Nephron progenitor cell (in vitro differentiated cells): ENCODE data around the gene DAB1.

Experiments
- DNase-seq: peaks from one replicate; pipeline ENCODE4 v3.0.0; 2021
- H3K27ac Mint-ChIP-seq: 2 replicates; pipeline ENCODE4 v1.8.0; 2021; ENCODE audit warnings: mild to moderate bottlenecking, moderate library complexity, mixed read lengths
- H3K27me3 Mint-ChIP-seq: 2 replicates; pipeline ENCODE4 v1.8.0; 2021; ENCODE audit warnings: mild to moderate bottlenecking, low read depth, mixed read lengths; ENCODE audit not compliant: poor library complexity
- H3K36me3 Mint-ChIP-seq: 2 replicates; pipeline ENCODE4 v1.8.0; 2021; ENCODE audit warnings: low read depth, mixed read lengths
- H3K4me1 Mint-ChIP-seq: 2 replicates; pipeline ENCODE4 v1.8.0; 2021; ENCODE audit warnings: mixed read lengths
- H3K4me3 Mint-ChIP-seq: 2 replicates; pipeline ENCODE4 v1.8.0; 2021; ENCODE audit warnings: mild to moderate bottlenecking, moderate library complexity, mixed read lengths
- H3K9me3 Mint-ChIP-seq: 2 replicates; pipeline ENCODE4 v1.8.0; 2021; ENCODE audit warnings: mild to moderate bottlenecking, moderate library complexity, mixed read lengths
- CTCF ChIP-seq: fragments of 200-600 bp; sonication (generic); IDR thresholded peaks from 2 replicates; pipeline ENCODE4 v1.5.0; 2021; ENCODE audit warnings: antibody characterized with exemption

DAB1 gene

GRCh38 chr1:57209495-57209894 lies 214.4 kb downstream of the DAB1 start:
- no peaks in the 10 kb centered on the region for H3K36me3 Mint-ChIP-seq

DNA sequence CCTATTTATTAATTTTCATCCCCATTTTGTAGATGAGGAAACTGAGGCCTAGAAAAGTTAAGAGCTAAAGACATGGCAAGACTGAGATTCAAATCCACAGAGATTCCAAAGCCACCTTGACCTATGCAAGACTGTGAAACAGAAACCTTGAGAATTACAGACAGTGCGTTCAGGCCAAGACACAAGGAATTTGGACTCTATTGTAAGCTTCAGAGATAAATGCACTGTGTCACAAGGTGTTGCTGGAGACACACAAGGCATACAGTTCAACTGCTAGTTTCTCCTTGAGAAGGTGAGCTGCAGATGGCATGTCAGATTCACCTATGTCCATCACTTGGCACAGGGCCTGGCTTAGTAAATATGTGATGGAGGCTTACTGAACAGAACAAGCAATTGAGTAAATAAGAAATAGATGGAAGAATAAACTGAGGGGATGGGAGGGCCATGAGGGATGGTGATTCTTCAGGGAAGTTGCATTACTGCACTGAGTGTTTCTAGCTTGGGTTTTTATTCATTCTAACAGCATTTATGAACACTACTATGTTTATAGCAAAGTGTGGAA lies 215.0 kb downstream of the DAB1 start:
- Mint-ChIP-seq H3K36me3 (no peaks in the 10 kb centered on the region), H3K27ac (no peak overlapping the region), H3K9me3 (no peaks in the 10 kb centered on the region), H3K27me3 (no peaks in the 10 kb centered on the region), H3K4me3 (no peak overlapping the region), H3K4me1 (peaks cover 20% of the 10 kb centered on the region)
- no peak for DNase-seq
- no peak for TF ChIP-seq CTCF

More at GRCh38 chr1:57209495-57209894, 214.4 kb downstream of the DAB1 start:
- TF ChIP-seq CTCF: no peak
- Mint-ChIP-seq H3K27ac (no peak overlapping the region), H3K9me3 (peaks cover 4% of the 10 kb centered on the region), H3K4me3 (no peak overlapping the region), H3K27me3 (no peaks in the 10 kb centered on the region), H3K4me1 (peaks cover 20% of the 10 kb centered on the region)
- no peak for DNase-seq

GRCh38 chr1:57206038-57206437 lies 217.8 kb downstream of the DAB1 start:
- H3K4me1 Mint-ChIP-seq: peaks cover 15% of the 10 kb centered on the region
- no peaks in the 10 kb centered on the region for H3K36me3 Mint-ChIP-seq
- no peak for TF ChIP-seq CTCF
- no peak overlapping the region for H3K4me3 Mint-ChIP-seq
- no peak for DNase-seq
- no peak overlapping the region for H3K27ac Mint-ChIP-seq
- H3K9me3 Mint-ChIP-seq: no peaks in the 10 kb centered on the region
- no peaks in the 10 kb centered on the region for H3K27me3 Mint-ChIP-seq

GRCh38 chr1:57204942-57205787 lies 218.7 kb downstream of the DAB1 start:
- H3K27me3 Mint-ChIP-seq: no peaks in the 10 kb centered on the region
- no peaks in the 10 kb centered on the region for H3K9me3 Mint-ChIP-seq
- H3K4me1 Mint-ChIP-seq: peaks cover 15% of the 10 kb centered on the region
- no peak overlapping the region for H3K27ac Mint-ChIP-seq
- DNase-seq: no peak
- H3K4me3 Mint-ChIP-seq: no peak overlapping the region
- no peaks in the 10 kb centered on the region for H3K36me3 Mint-ChIP-seq
- TF ChIP-seq CTCF: no peak

DNA sequence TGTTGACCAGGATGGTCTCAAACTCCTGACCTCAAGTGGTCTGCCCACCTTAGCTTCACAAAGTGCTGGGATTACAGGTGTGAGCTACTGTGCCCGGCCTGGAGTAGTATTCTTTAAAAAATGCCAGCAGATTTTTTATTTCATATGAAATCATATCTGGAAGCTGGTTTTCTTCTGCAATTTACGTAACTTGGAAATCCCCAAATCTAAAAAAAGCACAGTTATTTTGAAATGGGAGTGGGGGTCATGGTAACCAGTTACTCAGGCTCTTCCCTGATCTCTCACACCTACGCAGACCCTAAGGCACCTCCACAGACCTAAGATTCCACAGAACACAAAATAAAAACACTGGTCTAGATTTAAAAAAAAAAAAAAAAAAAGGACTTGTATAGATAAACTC lies 219.8 kb downstream of the DAB1 start:
- Mint-ChIP-seq H3K36me3 (no peaks in the 10 kb centered on the region), H3K4me1 (peaks cover 15% of the 10 kb centered on the region), H3K27ac (no peak overlapping the region), H3K27me3 (no peaks in the 10 kb centered on the region), H3K9me3 (no peaks in the 10 kb centered on the region), H3K4me3 (no peak overlapping the region)
- no peak for TF ChIP-seq CTCF
- DNase-seq: no peak

GRCh38 chr1:57202241-57202640 lies 221.6 kb downstream of the DAB1 start:
- Mint-ChIP-seq H3K4me1 (peaks cover 23% of the 10 kb centered on the region), H3K4me3 (no peak overlapping the region), H3K27me3 (no peaks in the 10 kb centered on the region), H3K27ac (no peak overlapping the region), H3K36me3 (no peaks in the 10 kb centered on the region), H3K9me3 (no peaks in the 10 kb centered on the region)
- DNase-seq: no peak
- TF ChIP-seq CTCF: no peak
